Neuron (in vitro differentiated cells): ENCODE data around the gene F8.

ENCODE experiments used
- H2AFZ ChIP-seq: one replicate; pipeline ENCODE4 v1.6.1; 2013; ENCODE audit warnings: low read depth, mild to moderate bottlenecking, inconsistent platforms, low read length, moderate library complexity
- H3K27me3 ChIP-seq: one replicate; pipeline ENCODE4 v1.6.1; 2013; ENCODE audit warnings: low read length; ENCODE audit not compliant: insufficient read depth
- H3K36me3 ChIP-seq: one replicate; pipeline ENCODE4 v1.6.1; 2013; ENCODE audit warnings: low read length; ENCODE audit not compliant: insufficient read depth
- H3K4me1 ChIP-seq: one replicate; pipeline ENCODE4 v1.6.1; 2013; ENCODE audit warnings: low read length; ENCODE audit not compliant: insufficient read depth
- H3K4me3 ChIP-seq: 2 replicates; pipeline ENCODE4 v1.5.1; 2013; ENCODE audit warnings: mild to moderate bottlenecking, low read length, moderate library complexity
- H3K9me3 ChIP-seq: one replicate; pipeline ENCODE4 v1.6.1; 2013; ENCODE audit warnings: low read length

Gene F8

DNA sequence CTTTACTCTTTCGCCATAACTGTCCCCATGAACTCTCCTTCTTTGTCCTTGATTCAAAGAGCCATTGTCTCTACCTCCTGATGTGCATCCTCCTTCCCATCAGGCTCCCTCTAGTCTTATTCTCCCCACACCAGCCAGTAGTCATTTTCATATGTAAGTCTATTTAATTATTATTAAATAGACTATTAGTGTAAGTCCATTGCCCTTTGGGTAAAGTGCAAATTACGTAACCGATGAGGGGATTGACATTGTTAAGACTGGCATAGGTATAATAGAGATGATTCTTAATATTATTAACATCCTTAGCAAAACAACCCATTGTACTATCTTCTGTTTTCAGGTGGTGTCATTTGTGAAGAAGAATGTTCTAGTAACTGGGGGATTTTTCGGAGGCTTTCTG, 31.7 kb upstream of the F8 start:
- no peak overlapping the region for H2AFZ ChIP-seq
- H3K36me3 ChIP-seq = no peaks in the 10 kb centered on the region
- no peak overlapping the region for H3K4me3 ChIP-seq
- no peaks in the 10 kb centered on the region for H3K4me1 ChIP-seq
- no peaks in the 10 kb centered on the region for H3K9me3 ChIP-seq
- no peaks in the 10 kb centered on the region for H3K27me3 ChIP-seq

DNA sequence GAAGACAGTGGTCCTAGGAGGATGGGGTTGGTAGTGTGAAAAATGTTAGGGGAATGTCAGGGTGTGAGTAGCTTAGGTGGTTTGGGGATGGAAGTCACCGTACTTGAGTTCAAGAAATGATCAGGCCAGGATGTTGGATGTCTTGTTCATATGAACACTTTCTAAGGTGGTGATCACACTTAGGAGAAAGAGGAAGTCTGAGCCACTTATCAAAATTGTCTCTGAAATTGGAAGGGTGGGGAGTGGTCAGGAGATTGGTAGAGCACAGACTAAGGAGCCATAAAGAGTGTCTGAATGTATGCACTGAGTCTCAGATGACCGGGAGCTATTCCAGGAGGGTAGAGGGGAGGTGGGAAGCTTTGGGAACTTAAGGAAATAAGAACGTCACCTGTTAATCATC, 31.1 kb upstream of the F8 start:
- Histone ChIP-seq H3K36me3 (no peaks in the 10 kb centered on the region), H2AFZ (no peak overlapping the region), H3K4me3 (no peak overlapping the region), H3K27me3 (no peaks in the 10 kb centered on the region), H3K4me1 (no peaks in the 10 kb centered on the region), H3K9me3 (no peaks in the 10 kb centered on the region)

DNA sequence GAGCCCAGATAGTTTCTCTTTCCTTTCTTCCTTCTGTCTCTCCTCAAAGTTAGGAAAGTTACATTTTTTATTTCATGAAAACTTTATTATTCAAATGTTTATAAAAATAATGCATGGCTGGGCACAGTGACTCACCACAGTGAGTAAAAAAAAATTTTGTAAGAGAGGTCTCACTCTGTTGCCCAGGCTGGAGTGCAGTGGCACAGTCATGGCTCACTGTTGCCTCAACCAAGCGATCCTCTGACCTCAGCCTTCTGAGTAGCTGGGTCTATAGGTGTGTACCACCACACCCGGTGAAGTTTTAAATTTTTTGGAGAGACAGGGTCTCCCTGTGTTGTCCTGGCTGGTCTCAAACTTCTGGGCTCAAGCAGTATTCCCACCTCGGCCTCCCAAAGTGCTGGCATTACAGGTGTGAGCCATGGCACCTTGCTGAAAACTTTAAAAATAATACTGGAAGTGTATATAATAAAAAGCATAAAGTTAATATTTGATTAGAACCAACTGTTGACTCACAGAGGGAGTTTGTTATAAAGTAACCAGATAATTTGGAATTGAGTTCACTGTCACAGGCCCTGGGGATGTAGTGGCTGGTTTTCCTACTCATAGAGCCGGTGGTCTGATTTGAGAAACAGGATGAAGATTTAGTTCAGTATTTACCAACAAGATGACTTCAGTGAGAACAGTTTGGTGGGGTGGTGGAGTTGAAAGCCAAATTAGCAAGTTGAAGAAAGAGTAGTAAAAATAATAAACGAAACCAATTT, 30.4 kb upstream of the F8 start:
- Histone ChIP-seq H3K4me1 (no peaks in the 10 kb centered on the region), H3K9me3 (no peaks in the 10 kb centered on the region), H2AFZ (no peak overlapping the region), H3K27me3 (no peaks in the 10 kb centered on the region), H3K4me3 (no peak overlapping the region), H3K36me3 (no peaks in the 10 kb centered on the region)

DNA sequence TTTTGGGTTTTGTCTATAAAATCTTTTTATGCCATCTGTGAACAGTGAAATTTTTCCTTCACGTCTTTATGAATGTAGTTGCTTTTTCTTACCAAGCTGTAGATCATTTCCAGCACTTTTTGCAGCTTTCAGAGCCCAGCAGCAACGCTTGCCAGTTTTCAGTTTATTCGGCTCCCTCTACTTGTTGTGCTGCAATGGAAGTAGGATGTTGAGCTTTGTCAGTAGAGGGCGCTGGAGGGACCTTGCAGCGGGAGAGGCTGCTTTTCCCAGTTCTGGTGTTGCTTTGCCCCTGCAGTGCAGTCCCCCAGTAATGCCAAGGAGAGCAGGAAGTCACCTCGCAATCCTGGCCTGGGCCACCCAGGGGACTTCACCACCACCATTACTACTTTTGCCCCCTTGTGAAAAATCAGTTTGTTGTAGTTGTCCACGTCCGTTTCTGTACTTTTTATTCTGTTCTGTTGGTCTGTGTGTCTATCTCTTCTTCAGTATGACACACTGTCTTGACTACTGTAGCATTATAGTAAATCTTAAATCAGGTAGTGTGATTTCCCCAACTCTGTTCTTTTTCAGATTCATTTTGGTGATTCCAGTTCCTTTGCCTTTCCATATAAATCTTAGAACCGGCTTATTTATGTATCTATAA, 26.6 kb upstream of the F8 start:
- H2AFZ ChIP-seq = no peak overlapping the region
- H3K27me3 ChIP-seq = no peaks in the 10 kb centered on the region
- H3K4me1 ChIP-seq = no peaks in the 10 kb centered on the region
- H3K4me3 ChIP-seq = no peak overlapping the region
- H3K9me3 ChIP-seq = no peaks in the 10 kb centered on the region
- H3K36me3 ChIP-seq = peaks cover 1% of the 10 kb centered on the region

DNA sequence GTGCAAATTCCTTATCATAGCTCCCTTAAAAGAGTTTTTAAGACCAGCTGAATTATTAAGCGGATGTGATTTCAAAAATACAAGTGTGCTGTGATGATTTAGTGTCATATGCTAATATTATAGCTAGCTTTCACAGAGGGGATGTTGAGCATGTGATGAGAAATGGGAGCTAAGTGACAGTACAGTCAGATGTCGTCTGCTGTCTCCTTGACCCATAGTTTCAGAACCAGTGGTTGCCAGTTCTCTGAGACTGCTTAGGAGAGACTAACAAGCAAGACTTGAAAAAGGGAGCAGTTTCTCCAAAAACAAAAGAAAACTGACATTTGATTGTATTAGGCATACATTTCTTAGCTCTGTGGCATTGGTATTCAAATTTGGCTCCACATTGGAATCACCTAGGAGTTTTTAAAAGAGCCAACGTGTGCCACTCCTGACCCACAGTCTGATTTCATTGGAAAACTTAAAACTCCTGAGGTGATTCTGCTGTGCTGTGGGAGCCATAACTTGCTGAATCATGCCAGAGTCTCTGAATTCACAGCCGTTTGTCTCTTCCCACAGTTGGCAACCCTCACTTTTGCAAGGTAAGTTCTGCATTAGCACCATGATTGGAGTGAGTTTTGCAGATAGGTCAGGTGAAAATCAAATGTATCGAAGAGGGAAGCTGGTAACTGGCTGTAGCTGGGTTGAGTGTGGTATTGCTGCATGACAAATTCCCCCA, 24.4 kb upstream of the F8 start:
- Histone ChIP-seq H3K36me3 (peaks cover 1% of the 10 kb centered on the region), H3K4me3 (no peak overlapping the region), H3K27me3 (no peaks in the 10 kb centered on the region), H2AFZ (no peak overlapping the region), H3K9me3 (no peaks in the 10 kb centered on the region), H3K4me1 (no peaks in the 10 kb centered on the region)

DNA sequence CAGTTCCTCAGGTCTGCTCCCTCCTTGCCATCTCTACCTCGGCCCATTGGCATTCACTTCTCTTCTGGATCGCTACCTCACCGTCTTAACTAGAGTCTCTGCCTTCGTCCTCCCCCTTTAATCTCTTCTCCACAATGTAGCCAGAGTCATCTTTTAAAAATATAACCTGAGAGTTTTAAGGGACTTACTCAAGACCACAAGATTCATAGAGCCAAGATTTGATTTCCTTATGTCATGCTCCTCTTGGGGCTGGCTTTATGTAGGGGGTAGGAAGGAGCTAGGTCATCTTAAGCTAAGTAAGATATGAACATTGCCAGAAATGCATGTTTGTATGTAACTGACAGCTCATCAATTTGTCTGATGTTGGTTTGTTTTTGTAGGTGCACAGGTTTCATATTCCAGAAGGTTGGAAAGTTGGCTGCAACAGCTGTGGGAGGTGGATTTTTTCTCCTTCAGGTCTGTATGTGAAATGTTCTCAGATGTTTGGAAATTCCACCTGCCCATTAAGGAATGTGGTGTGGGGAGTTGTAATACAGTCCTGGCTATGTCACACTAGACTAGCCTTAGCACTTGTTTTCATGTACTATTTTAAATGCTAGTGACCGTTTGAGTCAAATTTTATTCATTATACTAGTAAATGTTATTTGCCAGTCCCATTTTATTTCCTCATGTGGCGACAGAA, 23.7 kb upstream of the F8 start:
- H3K27me3 ChIP-seq = no peaks in the 10 kb centered on the region
- no peak overlapping the region for H3K4me3 ChIP-seq
- no peaks in the 10 kb centered on the region for H3K9me3 ChIP-seq
- peaks cover 1% of the 10 kb centered on the region for H3K36me3 ChIP-seq
- H3K4me1 ChIP-seq = no peaks in the 10 kb centered on the region
- H2AFZ ChIP-seq = no peak overlapping the region

DNA sequence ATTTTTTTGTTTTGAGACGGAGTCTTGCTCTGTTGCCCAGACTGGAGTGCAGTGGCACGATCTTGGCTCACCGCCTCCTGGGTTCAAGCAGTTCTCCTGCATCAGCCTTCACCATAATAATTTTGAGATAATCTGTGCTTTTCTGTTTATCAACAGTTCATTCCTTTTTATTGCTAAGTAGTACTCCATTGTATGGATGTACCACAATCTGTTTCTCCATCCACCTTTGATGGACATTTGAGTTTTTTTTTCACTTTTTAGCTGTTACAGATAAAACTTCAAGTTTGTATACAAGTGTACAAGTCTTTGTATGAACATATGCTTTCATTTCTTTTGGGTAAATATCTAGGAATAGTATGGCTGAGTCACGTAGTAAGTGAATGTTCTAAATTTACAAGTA, 13.2 kb upstream of the F8 start:
- Histone ChIP-seq H3K27me3 (no peaks in the 10 kb centered on the region), H3K4me1 (no peaks in the 10 kb centered on the region), H2AFZ (no peak overlapping the region), H3K4me3 (no peak overlapping the region), H3K36me3 (peaks cover 3% of the 10 kb centered on the region), H3K9me3 (no peaks in the 10 kb centered on the region)

DNA sequence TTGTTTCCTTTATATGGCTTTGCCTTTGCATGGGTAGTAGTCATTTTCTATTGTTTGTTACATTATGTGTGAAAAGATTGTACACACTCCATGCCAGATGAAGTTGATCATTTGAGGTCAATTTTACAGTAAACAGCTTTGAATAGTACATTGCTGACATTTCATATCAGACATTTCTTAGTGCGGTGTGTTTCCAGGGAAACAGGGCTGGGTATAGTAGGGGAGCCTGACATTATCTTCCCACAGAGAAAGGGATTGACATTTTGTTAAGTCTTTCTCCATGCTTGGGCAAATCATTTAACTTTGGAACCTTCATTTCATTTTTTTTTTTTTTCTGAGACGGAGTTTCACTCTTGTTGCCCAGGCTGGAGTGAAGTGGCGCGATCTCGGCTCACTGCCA, 9.1 kb upstream of the F8 start:
- H3K36me3 ChIP-seq = peaks cover 3% of the 10 kb centered on the region
- no peaks in the 10 kb centered on the region for H3K27me3 ChIP-seq
- no peaks in the 10 kb centered on the region for H3K9me3 ChIP-seq
- H3K4me1 ChIP-seq = no peaks in the 10 kb centered on the region
- no peak overlapping the region for H3K4me3 ChIP-seq
- no peak overlapping the region for H2AFZ ChIP-seq

DNA sequence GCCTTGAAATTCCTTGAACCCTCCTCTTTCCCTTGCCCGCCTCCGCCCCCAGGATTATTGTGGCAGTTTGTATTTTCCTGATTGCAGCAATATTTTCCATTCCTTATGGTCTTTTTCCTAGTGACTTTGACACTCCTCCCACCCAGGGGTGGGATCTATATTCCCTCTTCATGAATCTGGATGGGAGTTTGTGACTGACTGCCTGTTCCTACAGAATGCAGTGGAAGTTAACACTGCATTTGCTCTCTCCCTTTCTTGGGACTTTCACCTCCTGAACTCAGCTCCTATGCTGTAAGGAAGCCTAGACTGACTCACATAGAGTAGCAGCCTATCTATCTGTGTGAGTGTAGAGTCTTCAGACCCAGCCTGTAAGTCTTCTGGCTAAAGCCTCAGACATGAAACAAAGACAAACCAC, 6.4 kb upstream of the F8 start:
- no peak overlapping the region for H3K4me3 ChIP-seq
- H3K36me3 ChIP-seq = no peaks in the 10 kb centered on the region
- no peak overlapping the region for H2AFZ ChIP-seq
- H3K27me3 ChIP-seq = no peaks in the 10 kb centered on the region
- no peaks in the 10 kb centered on the region for H3K4me1 ChIP-seq
- no peaks in the 10 kb centered on the region for H3K9me3 ChIP-seq

DNA sequence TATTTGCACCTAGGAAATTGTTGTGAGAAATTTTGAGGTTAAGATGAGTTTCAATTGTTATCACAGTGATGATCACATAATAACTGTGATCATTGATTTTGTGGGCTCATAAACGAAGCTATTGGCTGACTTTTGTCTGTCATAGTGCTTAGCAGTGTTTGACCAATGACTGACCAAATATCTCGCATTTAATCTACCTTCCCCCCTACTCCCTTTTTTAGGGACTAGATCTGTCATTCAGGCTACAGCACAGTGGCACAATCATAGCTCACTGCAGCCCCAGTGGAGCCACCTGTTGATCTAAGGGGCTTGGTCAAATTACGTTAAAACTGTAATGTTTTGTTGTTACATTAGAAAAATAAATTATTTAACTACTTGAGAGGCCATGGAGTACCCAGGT, 5.6 kb upstream of the F8 start:
- no peaks in the 10 kb centered on the region for H3K27me3 ChIP-seq
- no peak overlapping the region for H2AFZ ChIP-seq
- no peaks in the 10 kb centered on the region for H3K9me3 ChIP-seq
- H3K36me3 ChIP-seq = no peaks in the 10 kb centered on the region
- peak overlapping the region; percentile 60 for H3K4me3 ChIP-seq
- H3K4me1 ChIP-seq = no peaks in the 10 kb centered on the region

DNA sequence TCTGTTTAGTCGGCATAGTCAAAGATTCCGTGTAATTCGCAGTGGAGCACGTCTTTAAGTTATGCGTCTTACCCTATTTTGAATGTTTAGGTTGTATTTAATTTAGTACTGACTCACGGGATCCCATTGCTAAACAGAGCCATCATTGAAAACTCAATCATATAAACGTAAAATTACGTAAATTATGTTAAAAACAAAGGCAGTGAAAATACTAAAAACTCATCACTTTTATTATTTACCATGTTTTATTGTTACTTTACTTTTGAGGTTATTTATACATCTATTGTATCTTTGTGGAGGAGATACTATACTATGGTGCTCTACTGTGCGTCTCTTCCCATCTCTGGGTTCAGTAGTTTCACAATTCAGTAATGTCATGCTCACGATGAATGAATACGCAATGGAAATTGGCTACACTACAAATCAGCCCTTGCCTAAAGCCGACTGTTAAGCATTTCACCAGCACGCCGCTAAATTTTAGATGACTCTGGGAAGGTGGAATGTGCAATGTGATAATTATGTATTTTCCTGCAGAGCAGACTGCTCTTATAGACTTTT, 5.1 kb upstream of the F8 start:
- Histone ChIP-seq H3K4me1 (no peaks in the 10 kb centered on the region), H3K4me3 (peak overlapping the region; percentile 60), H2AFZ (peak overlapping the region; percentile 21), H3K27me3 (no peaks in the 10 kb centered on the region), H3K9me3 (no peaks in the 10 kb centered on the region), H3K36me3 (no peaks in the 10 kb centered on the region)

DNA sequence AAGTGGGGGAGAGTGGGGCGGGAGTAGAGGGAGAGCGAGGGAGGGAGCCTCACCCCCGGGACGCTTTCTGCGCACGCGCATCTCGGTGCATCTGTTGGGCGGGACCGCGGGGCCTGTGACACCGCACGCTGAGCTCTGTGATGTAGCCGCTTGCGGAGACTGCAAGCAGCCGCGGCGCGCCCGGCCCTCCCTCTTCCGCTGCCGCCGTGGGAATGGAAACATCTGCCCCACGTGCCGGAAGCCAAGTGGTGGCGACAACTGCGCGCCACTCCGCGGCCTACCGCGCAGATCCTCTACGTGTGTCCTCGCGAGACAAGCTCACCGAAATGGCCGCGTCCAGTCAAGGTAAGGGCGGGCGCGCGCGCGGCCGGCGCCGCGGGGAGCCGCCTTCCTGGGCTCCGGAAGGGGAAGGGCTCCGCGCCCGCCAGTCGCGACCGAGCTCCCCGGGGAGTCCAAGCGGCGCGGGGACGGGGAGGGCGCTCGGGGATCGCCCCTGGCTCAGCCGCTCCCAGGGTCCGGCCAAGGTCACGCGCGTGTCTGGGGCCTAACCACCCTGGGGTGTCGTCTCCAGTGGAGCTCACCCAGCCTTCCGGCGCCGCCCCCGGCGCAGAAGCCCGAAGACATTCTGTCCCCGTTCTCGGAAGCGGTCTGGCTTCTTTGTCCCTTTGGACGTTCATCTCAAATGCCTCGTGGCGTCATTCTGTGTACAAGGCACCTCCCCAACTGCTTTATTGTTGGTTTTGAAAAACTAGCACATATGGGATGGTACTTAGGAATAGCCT, 4.4 kb upstream of the F8 start, which contains the start of gene FUNDC2:
Gene FUNDC2 (plus strand): TSS at position 118 of the 782 bp plus-strand sequence. CDS start 95 bp downstream, at position 213.
- Histone ChIP-seq H3K27me3 (no peaks in the 10 kb centered on the region), H3K4me3 (peak within 1 kb of the TSS; percentile 60), H3K4me1 (no peaks in the 10 kb centered on the region), H3K36me3 (no peaks in the 10 kb centered on the region), H3K9me3 (no peaks in the 10 kb centered on the region), H2AFZ (peak within 1 kb of the TSS; percentile 46)
